ENCODE data around the gene SMIM5.

The SMIM5 gene

GRCh38 chr17:75638893-75639292, 5.7 kb downstream of the SMIM5 start:
- H3K9me3 ChIP-seq (ENCODE audit: severe bottlenecking), result no peaks in the 10 kb centered on the region
- H3K27me3 ChIP-seq (ENCODE audit: insufficient read depth, poor library complexity, severe bottlenecking), result no peaks in the 10 kb centered on the region
- no peaks in the 10 kb centered on the region for H3K4me1 ChIP-seq (ENCODE audit: insufficient read depth, poor library complexity, severe bottlenecking)
- no peak overlapping the region for H3K27ac ChIP-seq (ENCODE audit: poor library complexity, severe bottlenecking)
- no peak for DNase-seq (ENCODE audit: low spot score)
- ATAC-seq (ENCODE audit: low read depth), result no peak
- no peak overlapping the region for H3K4me3 ChIP-seq (ENCODE audit: severe bottlenecking)
- H3K36me3 ChIP-seq (ENCODE audit: low read depth), result peaks cover 25% of the 10 kb centered on the region
- no peak for TF ChIP-seq CTCF (IDR thresholded peaks at IDR 0.05; ENCODE audit: poor library complexity, severe bottlenecking)

- no peak overlapping the region for H3K27ac ChIP-seq (ENCODE audit: poor library complexity, severe bottlenecking)
- H3K4me3 ChIP-seq (ENCODE audit: severe bottlenecking), result no peak overlapping the region
- DNase-seq (ENCODE audit: low spot score) (no peak), ATAC-seq (ENCODE audit: low read depth) (no peak)
- no peaks in the 10 kb centered on the region for H3K27me3 ChIP-seq (ENCODE audit: insufficient read depth, poor library complexity, severe bottlenecking)
- TF ChIP-seq CTCF (IDR thresholded peaks at IDR 0.05; ENCODE audit: poor library complexity, severe bottlenecking), result no peak
- H3K36me3 ChIP-seq (ENCODE audit: low read depth), result peaks cover 29% of the 10 kb centered on the region
- no peaks in the 10 kb centered on the region for H3K9me3 ChIP-seq (ENCODE audit: severe bottlenecking)
- H3K4me1 ChIP-seq (ENCODE audit: insufficient read depth, poor library complexity, severe bottlenecking), result no peaks in the 10 kb centered on the region
Observed at GRCh38 chr17:75639327-75639726, 6.1 kb downstream of the SMIM5 start.

GRCh38 chr17:75639771-75640555, 6.7 kb downstream of the SMIM5 start:
- no peak for TF ChIP-seq CTCF (IDR thresholded peaks at IDR 0.05; ENCODE audit: poor library complexity, severe bottlenecking)
- Histone ChIP-seq H3K27me3 (ENCODE audit: insufficient read depth, poor library complexity, severe bottlenecking) (no peaks in the 10 kb centered on the region), H3K4me1 (ENCODE audit: insufficient read depth, poor library complexity, severe bottlenecking) (peaks cover 2% of the 10 kb centered on the region), H3K27ac (ENCODE audit: poor library complexity, severe bottlenecking) (no peak overlapping the region), H3K36me3 (ENCODE audit: low read depth) (peaks cover 29% of the 10 kb centered on the region), H3K4me3 (ENCODE audit: severe bottlenecking) (no peak overlapping the region), H3K9me3 (ENCODE audit: severe bottlenecking) (no peaks in the 10 kb centered on the region)
- ATAC-seq (ENCODE audit: low read depth), result no peak
- no peak for DNase-seq (ENCODE audit: low spot score)

DNA sequence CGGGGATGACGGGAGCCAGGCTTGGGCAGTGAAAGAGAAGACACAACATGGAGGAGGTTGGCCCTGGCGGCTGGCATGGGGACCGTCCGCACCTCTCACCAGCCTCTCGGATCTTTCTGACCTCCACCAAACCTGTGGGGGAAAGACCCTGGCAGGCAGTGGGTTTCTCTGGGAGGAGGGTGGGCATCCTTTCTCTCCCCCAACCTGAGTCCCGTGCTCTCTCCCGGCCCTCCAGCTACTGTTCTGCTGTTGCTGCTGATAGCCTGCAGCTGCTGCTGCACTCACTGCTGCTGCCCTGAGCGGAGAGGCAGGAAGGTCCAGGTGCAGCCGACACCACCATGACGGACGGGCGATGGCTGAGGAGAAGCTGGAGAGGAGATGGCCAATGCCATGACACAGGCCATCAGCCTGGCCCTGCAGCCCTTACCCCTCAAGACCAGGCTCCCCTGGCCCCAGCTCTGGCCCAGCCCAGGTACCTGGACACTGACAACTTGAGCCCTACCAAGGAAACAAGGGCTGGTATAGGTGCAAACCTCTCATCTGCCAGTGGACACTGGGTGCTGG, 7.4 kb downstream of the SMIM5 start:
- no peak for ATAC-seq (ENCODE audit: low read depth)
- DNase-seq (ENCODE audit: low spot score), result no peak
- no peak overlapping the region for H3K4me3 ChIP-seq (ENCODE audit: severe bottlenecking)

More for the DNA sequence above, 7.4 kb downstream of the SMIM5 start:
- H3K36me3 ChIP-seq (ENCODE audit: low read depth), result peaks cover 29% of the 10 kb centered on the region
- peaks cover 7% of the 10 kb centered on the region for H3K4me1 ChIP-seq (ENCODE audit: insufficient read depth, poor library complexity, severe bottlenecking)
- TF ChIP-seq CTCF (IDR thresholded peaks at IDR 0.05; ENCODE audit: poor library complexity, severe bottlenecking), result no peak
- no peaks in the 10 kb centered on the region for H3K9me3 ChIP-seq (ENCODE audit: severe bottlenecking)
- H3K27ac ChIP-seq (ENCODE audit: poor library complexity, severe bottlenecking), result no peak overlapping the region
- H3K27me3 ChIP-seq (ENCODE audit: insufficient read depth, poor library complexity, severe bottlenecking), result no peaks in the 10 kb centered on the region
